Measurements from ENCODE around the gene PDE6A.
"Not testable (repeated sequence)": the region's sequence is repeated elsewhere in the genome, so short reads cannot be mapped to it uniquely, and the experiment has no call there.

Gene PDE6A

DNA sequence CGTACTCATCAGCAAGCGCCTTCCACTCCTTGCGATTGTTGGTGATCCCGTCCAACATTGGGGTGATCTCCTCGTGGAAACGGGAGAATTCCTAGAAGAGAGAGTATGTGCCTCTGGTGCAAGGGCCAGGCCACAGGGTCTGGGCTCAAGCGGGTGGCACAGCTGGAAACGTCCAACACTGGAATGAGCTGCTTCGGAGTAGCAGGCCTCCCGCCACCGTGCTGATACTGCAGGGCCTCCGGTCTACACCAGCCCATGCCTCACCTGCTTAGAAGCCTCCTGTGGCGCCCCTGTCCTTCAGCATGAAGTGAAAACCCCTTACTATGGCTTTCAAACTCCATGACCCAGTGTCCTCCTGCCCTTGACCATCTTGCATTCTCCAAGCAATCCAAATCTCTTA, 81.4 kb downstream of the PDE6A start:
- H3K4me3 ChIP-seq (replicated peaks; ENCODE audit: insufficient read depth, low read length): no peak overlapping the region

DNA sequence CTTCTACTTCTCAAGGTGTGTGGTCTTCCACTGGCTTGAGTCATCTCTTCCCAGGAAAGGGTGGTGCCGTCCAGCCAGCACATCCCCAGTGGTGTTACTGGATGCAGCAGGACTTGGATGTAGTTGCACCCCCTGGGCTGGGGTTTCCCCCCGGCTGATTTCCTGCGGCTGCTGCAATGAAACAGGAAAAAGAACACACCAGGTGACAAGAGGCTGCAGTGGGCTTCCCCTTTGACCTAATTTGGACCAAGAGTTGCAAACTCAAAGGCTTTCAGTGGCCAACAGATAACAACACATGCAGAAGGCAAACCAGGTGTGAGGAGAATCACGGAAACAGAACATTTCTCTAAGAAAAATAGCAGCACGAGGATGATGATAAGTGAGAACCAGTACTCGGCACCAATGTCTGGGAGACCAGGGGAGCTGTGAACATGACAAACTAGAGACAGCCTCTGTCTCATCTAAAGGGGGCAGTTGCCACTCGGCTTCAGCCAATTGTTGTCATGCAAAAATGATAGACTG, 83.7 kb downstream of the PDE6A start:
- no peaks in the 10 kb centered on the region for H3K27me3 ChIP-seq (ENCODE audit: insufficient read depth, poor library complexity, severe bottlenecking)
- TF ChIP-seq, protein P1, sequence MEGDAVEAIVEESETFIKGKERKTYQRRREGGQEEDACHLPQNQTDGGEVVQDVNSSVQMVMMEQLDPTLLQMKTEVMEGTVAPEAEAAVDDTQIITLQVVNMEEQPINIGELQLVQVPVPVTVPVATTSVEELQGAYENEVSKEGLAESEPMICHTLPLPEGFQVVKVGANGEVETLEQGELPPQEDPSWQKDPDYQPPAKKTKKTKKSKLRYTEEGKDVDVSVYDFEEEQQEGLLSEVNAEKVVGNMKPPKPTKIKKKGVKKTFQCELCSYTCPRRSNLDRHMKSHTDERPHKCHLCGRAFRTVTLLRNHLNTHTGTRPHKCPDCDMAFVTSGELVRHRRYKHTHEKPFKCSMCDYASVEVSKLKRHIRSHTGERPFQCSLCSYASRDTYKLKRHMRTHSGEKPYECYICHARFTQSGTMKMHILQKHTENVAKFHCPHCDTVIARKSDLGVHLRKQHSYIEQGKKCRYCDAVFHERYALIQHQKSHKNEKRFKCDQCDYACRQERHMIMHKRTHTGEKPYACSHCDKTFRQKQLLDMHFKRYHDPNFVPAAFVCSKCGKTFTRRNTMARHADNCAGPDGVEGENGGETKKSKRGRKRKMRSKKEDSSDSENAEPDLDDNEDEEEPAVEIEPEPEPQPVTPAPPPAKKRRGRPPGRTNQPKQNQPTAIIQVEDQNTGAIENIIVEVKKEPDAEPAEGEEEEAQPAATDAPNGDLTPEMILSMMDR (IDR thresholded peaks at IDR 0.05; ENCODE audit: insufficient read depth, low read length): no peak
- TF ChIP-seq GABPA (IDR thresholded peaks at IDR 0.05; ENCODE audit: low read depth): no peak
- TF ChIP-seq POLR2AphosphoS5 (IDR thresholded peaks at IDR 0.05; ENCODE audit: low read depth): no peak
- TF ChIP-seq, protein P2, sequence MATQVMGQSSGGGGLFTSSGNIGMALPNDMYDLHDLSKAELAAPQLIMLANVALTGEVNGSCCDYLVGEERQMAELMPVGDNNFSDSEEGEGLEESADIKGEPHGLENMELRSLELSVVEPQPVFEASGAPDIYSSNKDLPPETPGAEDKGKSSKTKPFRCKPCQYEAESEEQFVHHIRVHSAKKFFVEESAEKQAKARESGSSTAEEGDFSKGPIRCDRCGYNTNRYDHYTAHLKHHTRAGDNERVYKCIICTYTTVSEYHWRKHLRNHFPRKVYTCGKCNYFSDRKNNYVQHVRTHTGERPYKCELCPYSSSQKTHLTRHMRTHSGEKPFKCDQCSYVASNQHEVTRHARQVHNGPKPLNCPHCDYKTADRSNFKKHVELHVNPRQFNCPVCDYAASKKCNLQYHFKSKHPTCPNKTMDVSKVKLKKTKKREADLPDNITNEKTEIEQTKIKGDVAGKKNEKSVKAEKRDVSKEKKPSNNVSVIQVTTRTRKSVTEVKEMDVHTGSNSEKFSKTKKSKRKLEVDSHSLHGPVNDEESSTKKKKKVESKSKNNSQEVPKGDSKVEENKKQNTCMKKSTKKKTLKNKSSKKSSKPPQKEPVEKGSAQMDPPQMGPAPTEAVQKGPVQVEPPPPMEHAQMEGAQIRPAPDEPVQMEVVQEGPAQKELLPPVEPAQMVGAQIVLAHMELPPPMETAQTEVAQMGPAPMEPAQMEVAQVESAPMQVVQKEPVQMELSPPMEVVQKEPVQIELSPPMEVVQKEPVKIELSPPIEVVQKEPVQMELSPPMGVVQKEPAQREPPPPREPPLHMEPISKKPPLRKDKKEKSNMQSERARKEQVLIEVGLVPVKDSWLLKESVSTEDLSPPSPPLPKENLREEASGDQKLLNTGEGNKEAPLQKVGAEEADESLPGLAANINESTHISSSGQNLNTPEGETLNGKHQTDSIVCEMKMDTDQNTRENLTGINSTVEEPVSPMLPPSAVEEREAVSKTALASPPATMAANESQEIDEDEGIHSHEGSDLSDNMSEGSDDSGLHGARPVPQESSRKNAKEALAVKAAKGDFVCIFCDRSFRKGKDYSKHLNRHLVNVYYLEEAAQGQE (IDR thresholded peaks at IDR 0.05; ENCODE audit: insufficient replicate concordance, low read depth): no peak
- no peak for TF ChIP-seq SPI1 (IDR thresholded peaks at IDR 0.05; ENCODE audit: borderline replicate concordance, low read depth)
- H3K4me3 ChIP-seq (replicated peaks; ENCODE audit: insufficient read depth, low read length): no peak overlapping the region
- H3K27ac ChIP-seq (replicated peaks): no peak overlapping the region
- no peak for DNase-seq (ENCODE audit: low read depth in 1 of 2, low spot score in 1 of 2)

More for the DNA sequence above, 81.4 kb downstream of the PDE6A start:
- H3K27me3 ChIP-seq (ENCODE audit: insufficient read depth, poor library complexity, severe bottlenecking): no peaks in the 10 kb centered on the region
- TF ChIP-seq, protein P2 (IDR thresholded peaks at IDR 0.05; ENCODE audit: insufficient replicate concordance, low read depth): no peak
- TF ChIP-seq, protein P1 (IDR thresholded peaks at IDR 0.05; ENCODE audit: insufficient read depth, low read length): no peak
- TF ChIP-seq GABPA (IDR thresholded peaks at IDR 0.05; ENCODE audit: low read depth): no peak
- no peak for TF ChIP-seq POLR2AphosphoS5 (IDR thresholded peaks at IDR 0.05; ENCODE audit: low read depth)
- no peak for TF ChIP-seq SPI1 (IDR thresholded peaks at IDR 0.05; ENCODE audit: borderline replicate concordance, low read depth)
- H3K27ac ChIP-seq (replicated peaks): no peak overlapping the region
- DNase-seq (ENCODE audit: low read depth in 1 of 2, low spot score in 1 of 2): no peak

DNA sequence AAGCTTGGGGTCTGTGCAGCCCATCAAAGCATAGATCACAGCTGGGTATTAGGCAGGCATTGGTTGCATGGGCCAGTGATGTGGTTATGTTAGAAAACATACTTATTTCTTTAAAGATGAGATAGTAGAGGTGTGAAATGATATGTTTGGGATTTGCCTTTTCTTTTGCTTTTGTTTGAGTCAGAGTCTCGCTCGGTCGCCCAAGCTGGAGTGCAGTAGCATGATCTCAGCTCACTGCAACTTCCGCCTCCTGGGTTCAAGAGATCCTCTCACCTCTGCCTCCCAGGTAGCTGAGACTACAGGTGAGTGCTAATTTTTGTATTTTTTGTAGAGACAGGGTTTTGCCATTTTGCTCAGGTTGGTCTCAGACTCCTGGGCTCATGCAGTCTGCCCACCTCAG, 84.8 kb downstream of the PDE6A start:
- H3K27ac ChIP-seq (replicated peaks): no peak overlapping the region
- H3K27me3 ChIP-seq (ENCODE audit: insufficient read depth, poor library complexity, severe bottlenecking): no peaks in the 10 kb centered on the region
- TF ChIP-seq, protein P1 (IDR thresholded peaks at IDR 0.05; ENCODE audit: insufficient read depth, low read length): no peak
- no peak for TF ChIP-seq GABPA (IDR thresholded peaks at IDR 0.05; ENCODE audit: low read depth)
- TF ChIP-seq, protein P2 (IDR thresholded peaks at IDR 0.05; ENCODE audit: insufficient replicate concordance, low read depth): no peak
- no peak for TF ChIP-seq POLR2AphosphoS5 (IDR thresholded peaks at IDR 0.05; ENCODE audit: low read depth)
- TF ChIP-seq SPI1 (IDR thresholded peaks at IDR 0.05; ENCODE audit: borderline replicate concordance, low read depth): no peak

DNA sequence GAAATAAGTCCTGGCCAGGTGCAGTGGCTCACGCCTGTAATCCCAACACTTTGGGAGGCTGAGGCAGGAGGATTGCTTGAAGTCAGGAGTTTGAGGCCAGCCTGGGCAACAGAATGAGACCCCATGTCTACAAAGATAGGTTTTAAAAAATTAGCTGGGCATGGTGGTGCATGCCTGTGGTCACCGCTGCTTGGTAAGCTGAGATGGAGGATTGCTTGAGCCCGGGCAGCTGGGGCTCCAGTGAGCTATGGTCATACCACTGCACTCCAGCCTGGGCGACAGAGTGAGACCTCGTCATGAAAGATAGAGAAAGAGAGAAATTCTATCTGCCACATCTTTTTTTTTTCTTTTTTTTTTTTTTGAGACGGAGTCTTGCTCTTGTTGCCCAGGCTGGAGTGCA, 86.1 kb downstream of the PDE6A start:
- not testable (repeated sequence) for H3K27ac ChIP-seq (replicated peaks); DNase-seq (ENCODE audit: low read depth in 1 of 2, low spot score in 1 of 2); H3K4me3 ChIP-seq (replicated peaks; ENCODE audit: insufficient read depth, low read length); H3K27me3 ChIP-seq (ENCODE audit: insufficient read depth, poor library complexity, severe bottlenecking)

More for the DNA sequence above, 84.8 kb downstream of the PDE6A start:
- no peak for DNase-seq (ENCODE audit: low read depth in 1 of 2, low spot score in 1 of 2)
- H3K4me3 ChIP-seq (replicated peaks; ENCODE audit: insufficient read depth, low read length): no peak overlapping the region

Measured in HL-60 (cell line).